MM.1S (cell line): Measurements from ENCODE around the gene SENP1.

ENCODE experiments used
- DNase-seq: peaks from one replicate; pipeline ENCODE4 v3.0.0-alpha.2; 2015
- H2AFZ ChIP-seq: fragments of 300-600 bp; sonication (generic); 2 replicates; pipeline ENCODE4 v1.6.0; 2016; ENCODE audit warnings: antibody characterized with exemption, low read length
- H3F3A ChIP-seq: fragments of 300-600 bp; sonication (generic); 2 replicates; pipeline ENCODE4 v1.6.1; 2016; ENCODE audit warnings: mild to moderate bottlenecking, antibody characterized with exemption, low read length, moderate library complexity, mixed read lengths; ENCODE audit not compliant: insufficient read depth
- H3K27ac ChIP-seq: fragments of 300-600 bp; sonication (generic); 2 replicates; pipeline ENCODE4 v1.5.1; 2016; ENCODE audit warnings: mild to moderate bottlenecking, low read length
- H3K27me3 ChIP-seq: fragments of 300-600 bp; sonication (generic); replicated peaks from 2 replicates; pipeline ENCODE4 v1.6.0; 2016; ENCODE audit warnings: low read length; ENCODE audit not compliant: insufficient read depth
- H3K36me3 ChIP-seq: fragments of 300-600 bp; sonication (generic); replicated peaks from 2 replicates; pipeline ENCODE4 v1.6.1; 2016; ENCODE audit warnings: mild to moderate bottlenecking, low read length, mixed read lengths; ENCODE audit not compliant: insufficient read depth
- H3K4me1 ChIP-seq: fragments of 300-600 bp; sonication (generic); 2 replicates; pipeline ENCODE4 v1.6.1; 2016; ENCODE audit warnings: low read length, mixed read lengths
- H3K4me2 ChIP-seq: fragments of 300-600 bp; sonication (generic); 2 replicates; pipeline ENCODE4 v1.6.0; 2016; ENCODE audit warnings: low read depth, low read length
- H3K4me3 ChIP-seq: fragments of 300-600 bp; sonication (generic); 2 replicates; pipeline ENCODE4 v1.5.1; 2016; ENCODE audit warnings: low read length, mixed read lengths
- H3K79me2 ChIP-seq: fragments of 300-600 bp; sonication (generic); 2 replicates; pipeline ENCODE4 v1.6.1; 2016; ENCODE audit warnings: mixed run types, low read length, mixed read lengths
- H3K9ac ChIP-seq: fragments of 300-600 bp; sonication (generic); 2 replicates; pipeline ENCODE4 v1.6.1; 2016; ENCODE audit warnings: low read length, mixed read lengths
- H3K9me2 ChIP-seq: fragments of 300-600 bp; sonication (generic); replicated peaks from 2 replicates; pipeline ENCODE4 v1.6.1; 2016; ENCODE audit warnings: mild to moderate bottlenecking, low read length, mixed read lengths; ENCODE audit not compliant: insufficient read depth
- H3K9me3 ChIP-seq: fragments of 300-600 bp; sonication (generic); replicated peaks from 2 replicates; pipeline ENCODE4 v1.6.1; 2016; ENCODE audit warnings: mild to moderate bottlenecking, low read length, mixed read lengths; ENCODE audit not compliant: insufficient read depth
- H4K20me1 ChIP-seq: fragments of 300-600 bp; sonication (generic); 2 replicates; pipeline ENCODE4 v1.6.1; 2016; ENCODE audit warnings: mild to moderate bottlenecking, low read length, moderate library complexity, mixed read lengths; ENCODE audit not compliant: insufficient read depth
- EZH2 ChIP-seq: fragments of 300-600 bp; sonication (generic); optimal IDR thresholded peaks from 2 replicates; pipeline ENCODE3; 2017; ENCODE audit warnings: low read depth, mild to moderate bottlenecking, antibody characterized with exemption, low read length, mixed read lengths
- EZH2phosphoT487 ChIP-seq: fragments of 300-600 bp; sonication (generic); IDR thresholded peaks from 2 replicates; pipeline ENCODE4 v1.6.1; 2018; ENCODE audit warnings: antibody characterized with exemption, low read length
- TF ChIP-seq, protein P1 (sequence below): fragments of 300-600 bp; sonication (generic); IDR thresholded peaks from 2 replicates; pipeline ENCODE4 v1.5.1; 2016; ENCODE audit warnings: antibody characterized with exemption, low read length, mixed read lengths

SENP1 gene

DNA sequence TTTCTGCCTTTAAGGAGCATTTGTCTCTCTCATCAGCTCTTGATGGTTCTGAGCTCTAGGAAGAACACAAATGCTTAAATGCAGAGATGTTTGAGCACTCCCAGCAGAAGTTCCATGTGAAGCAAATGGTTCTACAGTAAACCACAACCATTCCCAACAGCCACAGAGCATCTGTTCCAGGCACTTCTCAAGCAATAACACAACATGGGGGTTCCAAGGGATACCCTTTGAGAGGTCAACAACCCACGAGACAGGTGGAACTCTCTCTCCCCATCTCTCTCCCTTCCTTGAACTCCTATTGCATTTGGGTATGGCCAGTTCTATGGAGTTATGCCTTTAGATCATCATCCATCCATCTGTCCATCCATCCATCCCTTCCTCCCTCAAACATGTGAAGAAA is 96.4 kb downstream of the SENP1 start:
- no peak overlapping the region for H3K4me2 ChIP-seq

DNA sequence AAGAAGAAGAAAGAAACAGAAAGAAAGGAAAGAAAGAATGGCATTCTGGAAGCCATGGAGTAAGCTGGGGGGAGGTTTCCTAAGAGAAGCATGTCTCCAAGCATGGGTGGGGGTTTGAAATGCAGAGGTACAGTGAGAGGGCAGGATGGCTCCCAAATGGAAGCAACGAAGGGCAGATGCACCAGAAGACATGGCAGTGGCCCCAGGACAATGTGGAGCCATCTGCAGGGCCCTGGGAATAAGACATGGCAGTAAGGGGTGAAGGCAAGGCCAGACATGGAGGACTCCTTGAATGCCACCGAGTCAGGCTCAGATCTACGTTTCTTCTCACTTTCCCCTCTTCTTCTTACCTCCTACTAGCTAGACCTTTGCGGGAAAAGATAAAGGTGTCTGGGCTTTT is 96.9 kb downstream of the SENP1 start:
- peaks cover 18% of the 10 kb centered on the region for H3K27me3 ChIP-seq
- H3K27ac ChIP-seq: no peak overlapping the region
- TF ChIP-seq, protein P1, sequence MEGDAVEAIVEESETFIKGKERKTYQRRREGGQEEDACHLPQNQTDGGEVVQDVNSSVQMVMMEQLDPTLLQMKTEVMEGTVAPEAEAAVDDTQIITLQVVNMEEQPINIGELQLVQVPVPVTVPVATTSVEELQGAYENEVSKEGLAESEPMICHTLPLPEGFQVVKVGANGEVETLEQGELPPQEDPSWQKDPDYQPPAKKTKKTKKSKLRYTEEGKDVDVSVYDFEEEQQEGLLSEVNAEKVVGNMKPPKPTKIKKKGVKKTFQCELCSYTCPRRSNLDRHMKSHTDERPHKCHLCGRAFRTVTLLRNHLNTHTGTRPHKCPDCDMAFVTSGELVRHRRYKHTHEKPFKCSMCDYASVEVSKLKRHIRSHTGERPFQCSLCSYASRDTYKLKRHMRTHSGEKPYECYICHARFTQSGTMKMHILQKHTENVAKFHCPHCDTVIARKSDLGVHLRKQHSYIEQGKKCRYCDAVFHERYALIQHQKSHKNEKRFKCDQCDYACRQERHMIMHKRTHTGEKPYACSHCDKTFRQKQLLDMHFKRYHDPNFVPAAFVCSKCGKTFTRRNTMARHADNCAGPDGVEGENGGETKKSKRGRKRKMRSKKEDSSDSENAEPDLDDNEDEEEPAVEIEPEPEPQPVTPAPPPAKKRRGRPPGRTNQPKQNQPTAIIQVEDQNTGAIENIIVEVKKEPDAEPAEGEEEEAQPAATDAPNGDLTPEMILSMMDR: no peak
- TF ChIP-seq EZH2: no peak
- TF ChIP-seq EZH2phosphoT487: no peak

More for the DNA sequence above, 96.4 kb downstream of the SENP1 start:
- H3K27me3 ChIP-seq: peaks cover 13% of the 10 kb centered on the region
- TF ChIP-seq EZH2phosphoT487 (no peak), EZH2 (no peak)
- TF ChIP-seq, protein P1: no peak
- no peak overlapping the region for H2AFZ ChIP-seq
- no peaks in the 10 kb centered on the region for H4K20me1 ChIP-seq
- H3K9me2 ChIP-seq: no peaks in the 10 kb centered on the region
- no peaks in the 10 kb centered on the region for H3K79me2 ChIP-seq
- H3K4me3 ChIP-seq: no peak overlapping the region
- no peak for DNase-seq
- H3K9ac ChIP-seq: no peak overlapping the region
- no peaks in the 10 kb centered on the region for H3K4me1 ChIP-seq
- H3K36me3 ChIP-seq: no peaks in the 10 kb centered on the region
- H3K9me3 ChIP-seq: no peaks in the 10 kb centered on the region
- no peaks in the 10 kb centered on the region for H3F3A ChIP-seq
- H3K27ac ChIP-seq: no peak overlapping the region

GRCh38 chr12:48008349-48008748 is 97.5 kb downstream of the SENP1 start:
- Histone ChIP-seq H3K9ac (no peak overlapping the region), H3K9me2 (no peaks in the 10 kb centered on the region), H3K36me3 (no peaks in the 10 kb centered on the region), H3K27me3 (peaks cover 24% of the 10 kb centered on the region), H3K4me2 (no peak overlapping the region), H3K4me3 (no peak overlapping the region), H4K20me1 (no peaks in the 10 kb centered on the region), H2AFZ (no peak overlapping the region), H3K9me3 (no peaks in the 10 kb centered on the region), H3F3A (no peaks in the 10 kb centered on the region), H3K79me2 (no peaks in the 10 kb centered on the region), H3K27ac (no peak overlapping the region), H3K4me1 (no peaks in the 10 kb centered on the region)
- TF ChIP-seq, protein P1: no peak
- no peak for TF ChIP-seq EZH2
- TF ChIP-seq EZH2phosphoT487: no peak
- DNase-seq: no peak

More for the DNA sequence above, 96.9 kb downstream of the SENP1 start:
- no peak for DNase-seq
- H2AFZ ChIP-seq: no peak overlapping the region
- no peak overlapping the region for H3K9ac ChIP-seq
- H3K4me3 ChIP-seq: no peak overlapping the region
- H3K36me3 ChIP-seq: no peaks in the 10 kb centered on the region
- no peaks in the 10 kb centered on the region for H3F3A ChIP-seq
- no peaks in the 10 kb centered on the region for H3K9me2 ChIP-seq
- no peaks in the 10 kb centered on the region for H3K4me1 ChIP-seq
- H3K9me3 ChIP-seq: no peaks in the 10 kb centered on the region
- H3K79me2 ChIP-seq: no peaks in the 10 kb centered on the region
- H4K20me1 ChIP-seq: no peaks in the 10 kb centered on the region
- H3K4me2 ChIP-seq: no peak overlapping the region
